Astrocyte of the cerebellum (primary cell): ENCODE measurements around the gene CDH15.
A peak's percentile ranks its signal among the peaks of the same experiment; 100 is the strongest.

Experiments
- DNase-seq: peaks from one replicate; pipeline ENCODE4 v3.0.0-alpha.2; 2011; ENCODE audit warnings: low read depth
- H3K4me3 ChIP-seq: 2 replicates; pipeline ENCODE4 v1.5.1; 2011; ENCODE audit warnings: mild to moderate bottlenecking, low read depth, low read length, moderate library complexity
- CTCF ChIP-seq: IDR thresholded peaks from 2 replicates; pipeline ENCODE4 v1.5.1; 2012; ENCODE audit warnings: low read length, low read depth, moderate library complexity, mild to moderate bottlenecking; ENCODE audit errors: missing control alignments
- in situ Hi-C: cut with HindIII; loops from 2 replicates; pipeline ENCODE4 v1.10.0; 2017; ENCODE audit warnings: low sequenced_read_pairs

The CDH15 gene

DNA sequence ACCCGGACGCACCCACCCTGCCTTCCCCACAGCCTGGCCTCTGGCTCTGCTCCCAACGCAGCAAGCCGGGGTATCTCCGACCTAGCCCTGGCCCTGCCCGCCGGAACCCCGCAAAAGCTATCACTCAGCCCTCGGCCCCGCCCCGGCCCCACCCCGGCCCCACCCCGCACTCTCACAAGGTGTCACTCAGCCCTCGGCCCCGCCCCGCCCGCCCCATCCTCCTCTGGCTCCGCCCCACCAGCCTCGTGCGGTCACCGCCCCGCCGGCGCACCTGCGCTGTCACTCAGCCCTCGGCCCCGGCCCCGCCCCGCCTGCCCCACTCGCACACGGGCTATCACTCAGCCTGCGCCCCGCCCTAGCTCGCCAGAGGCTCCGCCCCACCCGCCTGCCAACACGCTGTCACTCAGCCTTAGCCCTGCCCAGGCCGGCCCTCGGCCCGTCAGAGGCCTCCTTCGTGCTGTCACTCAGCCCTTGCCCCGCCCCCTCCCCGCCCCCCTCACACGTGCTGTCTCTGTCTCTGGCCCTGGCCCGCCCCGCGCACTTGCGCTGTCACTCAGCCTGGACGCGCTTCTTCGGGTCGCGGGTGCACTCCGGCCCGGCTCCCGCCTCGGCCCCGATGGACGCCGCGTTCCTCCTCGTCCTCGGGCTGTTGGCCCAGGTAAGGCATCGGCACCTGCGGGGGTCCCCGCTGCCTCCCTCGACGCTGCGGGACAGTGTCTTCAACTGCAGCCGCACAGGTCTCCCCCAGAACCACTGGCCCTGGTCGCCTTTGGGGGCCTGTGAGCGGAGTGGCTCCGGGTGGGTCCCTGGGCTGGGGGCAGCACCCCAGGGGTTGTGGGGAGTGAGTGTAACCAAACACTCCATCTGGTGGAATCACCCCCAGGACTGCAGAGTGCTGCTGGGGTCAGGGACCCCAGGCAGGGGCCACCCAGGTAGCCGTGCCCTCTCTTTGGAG lies at the start of gene CDH15:
TSS of gene CDH15 (plus strand) at position 533 of the 955 bp plus-strand sequence. CDS start at position 617, 84 bp downstream.
- no peak for TF ChIP-seq CTCF
- in situ Hi-C loops: no loop called here
- H3K4me3 ChIP-seq: peak within 1 kb of the TSS; percentile 21
- peak; percentile 47 for DNase-seq

DNA sequence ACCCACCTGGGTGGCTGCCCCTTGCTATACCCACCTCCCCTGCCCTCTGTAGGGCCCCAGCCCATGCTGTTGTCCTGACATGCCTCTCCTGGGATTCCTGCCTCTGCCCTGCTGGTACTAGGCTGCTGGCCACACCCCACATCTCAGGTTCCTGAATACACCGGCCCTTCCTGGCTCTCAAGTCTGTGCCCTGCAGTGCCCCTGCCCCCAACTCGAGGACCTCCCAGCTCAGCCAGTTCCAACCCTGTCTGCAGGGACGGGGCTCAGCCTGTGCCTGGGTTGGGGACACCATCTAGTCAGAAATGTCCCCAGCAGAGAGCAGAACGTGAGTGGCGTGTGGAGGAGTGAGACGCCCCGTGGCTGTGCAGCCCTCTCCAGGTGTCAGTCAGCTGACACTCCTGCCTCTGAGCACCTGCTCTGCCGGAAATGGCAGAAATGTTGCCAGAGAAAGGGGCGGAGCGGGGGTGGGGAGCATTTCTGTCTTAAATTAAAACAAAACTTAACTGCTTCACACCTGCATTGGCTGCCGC lies 49.2 kb upstream of the CDH15 start:
- DNase-seq: no peak
- no peak overlapping the region for H3K4me3 ChIP-seq
- in situ Hi-C loops: no loop called here
- TF ChIP-seq CTCF: no peak

GRCh38 chr16:89123001-89123830 lies 48.3 kb upstream of the CDH15 start:
- in situ Hi-C loops: no loop called here
- no peak overlapping the region for H3K4me3 ChIP-seq
- TF ChIP-seq CTCF: no peak
- no peak for DNase-seq

- TF ChIP-seq CTCF: no peak
- no peak for DNase-seq
- in situ Hi-C loops: no loop called here
- no peak overlapping the region for H3K4me3 ChIP-seq
These were observed 47.8 kb upstream of the CDH15 start for GRCh38 chr16:89123831-89124100.

- no peak for TF ChIP-seq CTCF
- no peak for DNase-seq
- in situ Hi-C loops: no loop called here
- H3K4me3 ChIP-seq: no peak overlapping the region
These were observed 42.2 kb upstream of the CDH15 start for GRCh38 chr16:89129378-89129777.

DNA sequence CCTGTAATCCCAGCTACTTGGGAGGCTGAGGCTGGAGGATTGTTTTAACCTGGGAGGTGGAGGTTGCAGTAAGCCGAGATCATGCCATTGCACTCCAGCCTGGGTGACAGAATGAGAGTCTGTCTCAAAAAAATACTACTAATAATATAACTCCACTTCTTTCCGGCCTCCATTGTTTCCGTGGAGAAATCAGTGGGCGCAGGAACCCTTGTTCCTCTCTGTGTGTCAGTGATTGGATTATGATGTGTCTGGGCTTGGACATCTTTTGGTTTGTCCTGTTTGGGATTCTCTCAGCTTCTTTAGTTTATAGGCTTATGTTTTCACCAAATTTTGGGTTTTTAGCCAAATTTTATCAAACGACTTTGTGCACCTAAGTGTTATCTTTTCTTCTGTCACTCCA lies 41.1 kb upstream of the CDH15 start:
- in situ Hi-C loops: no loop called here
- no peak for DNase-seq
- H3K4me3 ChIP-seq: no peak overlapping the region
- no peak for TF ChIP-seq CTCF
